NCI-H526 treated with DMSO at 0.1 percent for 48 hours (cell line): ENCODE data around the gene CACNA1D.
A peak's percentile ranks its signal among the peaks of the same experiment; 100 is the strongest.

Experiments
- DNase-seq: peaks from one replicate; lab custom pipeline; 2025; lab: John Stamatoyannopoulos, UW

CACNA1D gene

GRCh38 chr3:53787016-53787415, 292.6 kb downstream of the CACNA1D start:
- DNase-seq, result no peak

- DNase-seq, result no peak
These were observed 293.6 kb downstream of the CACNA1D start for GRCh38 chr3:53788038-53788437.

GRCh38 chr3:53789459-53789858, 295.0 kb downstream of the CACNA1D start:
- DNase-seq, result no peak

GRCh38 chr3:53790470-53790869, 296.1 kb downstream of the CACNA1D start:
- no peak for DNase-seq

GRCh38 chr3:53791317-53791716, 296.9 kb downstream of the CACNA1D start:
- DNase-seq, result no peak

- DNase-seq, result no peak
These were observed 298.5 kb downstream of the CACNA1D start for GRCh38 chr3:53792866-53793265.

GRCh38 chr3:53794597-53794996, 300.2 kb downstream of the CACNA1D start:
- no peak for DNase-seq

- DNase-seq, result no peak
These were observed 300.8 kb downstream of the CACNA1D start for GRCh38 chr3:53795176-53795575.

GRCh38 chr3:53795789-53796560, 301.6 kb downstream of the CACNA1D start:
- no peak for DNase-seq

GRCh38 chr3:53798144-53798543, 303.7 kb downstream of the CACNA1D start:
- DNase-seq, result no peak

- DNase-seq, result no peak
These were observed 305.0 kb downstream of the CACNA1D start for GRCh38 chr3:53799338-53799865.

- DNase-seq, result no peak
These were observed 305.9 kb downstream of the CACNA1D start for GRCh38 chr3:53800041-53800906.

GRCh38 chr3:53801319-53801718, 306.9 kb downstream of the CACNA1D start:
- DNase-seq, result no peak

GRCh38 chr3:53802256-53802880, 308.0 kb downstream of the CACNA1D start:
- no peak for DNase-seq

GRCh38 chr3:53803124-53803815, 308.9 kb downstream of the CACNA1D start:
- DNase-seq, result peak; percentile 24

- DNase-seq, result no peak
These were observed 309.6 kb downstream of the CACNA1D start for GRCh38 chr3:53803816-53804695.

- DNase-seq, result no peak
These were observed 310.5 kb downstream of the CACNA1D start for GRCh38 chr3:53804697-53805462.

- DNase-seq, result no peak
These were observed 311.2 kb downstream of the CACNA1D start for GRCh38 chr3:53805463-53806159.
